ENCODE measurements around the gene PHLDB3.
"Not testable (repeated sequence)": the region's sequence is repeated elsewhere in the genome, so short reads cannot be mapped to it uniquely, and the experiment has no call there.

Gene PHLDB3

GRCh38 chr19:43504426-43505185 lies at the start of gene PHLDB3:
PHLDB3 (minus strand) TSS chr19:43504746; CDS start chr19:43504118, 628 bp downstream.
- no peak for DNase-seq

GRCh38 chr19:43553656-43554055 lies 49.1 kb upstream of the PHLDB3 start:
- DNase-seq, result no peak

- DNase-seq, result no peak
Measured at GRCh38 chr19:43552616-43553015, 48.1 kb upstream of the PHLDB3 start.

GRCh38 chr19:43552198-43552450 lies 47.6 kb upstream of the PHLDB3 start:
- no peak for DNase-seq

- no peak for DNase-seq
Measured at GRCh38 chr19:43551399-43552197, 47.1 kb upstream of the PHLDB3 start.

- DNase-seq, result no peak
Measured at GRCh38 chr19:43548706-43549105, 44.2 kb upstream of the PHLDB3 start.

- DNase-seq, result not testable (repeated sequence)
Measured at GRCh38 chr19:43547926-43548325, 43.4 kb upstream of the PHLDB3 start.

GRCh38 chr19:43546581-43546980 lies 42.0 kb upstream of the PHLDB3 start:
- no peak for DNase-seq

GRCh38 chr19:43545981-43546380 lies 41.4 kb upstream of the PHLDB3 start:
- no peak for DNase-seq

GRCh38 chr19:43545276-43545675 lies 40.7 kb upstream of the PHLDB3 start:
- no peak for DNase-seq

GRCh38 chr19:43544077-43544476 lies 39.5 kb upstream of the PHLDB3 start:
- no peak for DNase-seq

GRCh38 chr19:43541920-43542650 lies 37.5 kb upstream of the PHLDB3 start:
- DNase-seq, result no peak

- DNase-seq, result no peak
Measured at GRCh38 chr19:43540381-43540780, 35.8 kb upstream of the PHLDB3 start.

GRCh38 chr19:43538922-43539321 lies 34.4 kb upstream of the PHLDB3 start:
- DNase-seq, result no peak

GRCh38 chr19:43534816-43535761 lies 30.5 kb upstream of the PHLDB3 start:
- peak; percentile 56 for DNase-seq

GRCh38 chr19:43534305-43534815 lies 29.8 kb upstream of the PHLDB3 start:
- no peak for DNase-seq

GRCh38 chr19:43533546-43534304 lies 29.2 kb upstream of the PHLDB3 start:
- peak; percentile 100 for DNase-seq

GRCh38 chr19:43532962-43533545 lies 28.5 kb upstream of the PHLDB3 start, which contains the start of gene ZNF575:
ZNF575 (plus strand) TSS chr19:43533188; CDS start chr19:43534423, 1,235 bp downstream.
- peak; percentile 97 for DNase-seq

- no peak for DNase-seq
Measured at GRCh38 chr19:43532571-43532961, 28.0 kb upstream of the PHLDB3 start.

GRCh38 chr19:43527860-43528622 lies 23.5 kb upstream of the PHLDB3 start:
- no peak for DNase-seq

Measured in fibroblast of upper back skin (primary cell).